HG03575 (cell line): Measurements from ENCODE around the gene COX6A1.

Experiments used
- ATAC-seq: cut with Tn5 transposase; IDR thresholded peaks from one replicate; pipeline ENCODE4 v1.9.1; 2021; ENCODE audit not compliant: unreplicated experiment, insufficient number of reproducible peaks, low FRiP score; ENCODE audit errors: extremely low read depth

COX6A1 gene

DNA sequence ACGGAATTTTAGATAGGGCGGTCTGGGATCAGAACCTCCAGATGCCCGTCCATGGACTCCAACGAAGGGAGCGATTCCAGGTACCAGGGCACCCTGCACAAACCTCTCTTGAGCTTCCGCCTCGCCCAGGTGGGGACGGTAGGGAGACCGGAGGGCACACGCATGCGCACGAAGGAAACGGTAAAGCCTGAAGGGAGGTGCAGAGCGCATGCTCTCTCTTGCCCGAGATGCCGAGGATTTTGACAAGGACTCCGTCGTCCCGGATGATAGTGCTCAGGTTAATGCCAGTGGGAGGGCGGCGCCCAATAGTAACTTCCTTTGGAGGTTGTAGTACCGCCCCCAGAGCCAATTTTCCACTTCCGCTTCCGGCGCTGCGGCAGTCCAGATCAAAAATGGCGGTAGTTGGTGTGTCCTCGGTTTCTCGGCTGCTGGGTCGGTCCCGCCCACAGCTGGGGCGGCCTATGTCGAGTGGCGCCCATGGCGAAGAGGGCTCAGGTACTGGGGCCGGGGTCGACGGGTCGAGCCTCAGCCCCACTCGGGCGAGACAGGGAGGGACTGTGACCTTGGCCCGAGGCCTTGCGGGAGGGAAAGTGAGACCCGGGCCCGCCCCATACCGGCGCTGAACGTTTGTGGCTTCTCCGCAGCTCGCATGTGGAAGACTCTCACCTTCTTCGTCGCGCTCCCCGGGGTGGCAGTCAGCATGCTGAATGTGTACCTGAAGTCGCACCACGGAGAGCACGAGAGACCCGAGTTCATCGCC, at the start of gene COX6A1:
TSS of gene COX6A1 (plus strand) at position 379 of the 760 bp plus-strand sequence. CDS start at position 393, 14 bp downstream.
- peak; percentile 86 for ATAC-seq

- ATAC-seq = no peak
Observed at GRCh38 chr12:120388691-120389481, 49.0 kb upstream of the COX6A1 start.

DNA sequence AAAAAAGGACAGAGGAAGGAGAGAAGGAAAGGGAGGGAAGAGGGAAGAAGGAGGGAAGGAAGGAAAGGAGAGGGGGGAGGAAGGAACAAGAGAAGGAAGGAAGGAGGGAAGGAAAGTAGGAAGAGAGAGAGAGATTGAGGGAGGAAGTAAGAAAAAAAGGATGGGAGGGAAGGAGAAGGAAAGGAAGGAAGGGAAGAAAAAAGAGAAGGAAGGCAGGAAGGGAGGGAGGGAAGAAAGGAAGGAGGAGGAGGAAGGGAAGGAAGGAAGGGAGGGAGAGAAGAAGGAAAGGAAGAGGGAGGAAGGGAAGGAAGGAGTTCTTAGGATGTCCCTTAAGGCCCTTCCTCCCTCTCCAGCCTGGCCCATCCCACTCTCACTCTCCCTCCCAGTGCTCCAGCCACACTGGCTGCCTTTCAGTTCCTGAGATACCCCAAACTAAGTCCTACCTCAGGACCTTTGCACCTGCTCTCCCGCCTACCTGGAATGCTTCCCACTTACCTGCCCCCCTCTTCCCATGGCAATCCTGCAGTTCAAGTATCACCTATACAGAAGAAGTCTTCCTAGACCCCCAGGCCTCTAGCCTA, 47.3 kb upstream of the COX6A1 start:
- ATAC-seq = no peak

- ATAC-seq = no peak
Observed at GRCh38 chr12:120394483-120395367, 43.2 kb upstream of the COX6A1 start.

DNA sequence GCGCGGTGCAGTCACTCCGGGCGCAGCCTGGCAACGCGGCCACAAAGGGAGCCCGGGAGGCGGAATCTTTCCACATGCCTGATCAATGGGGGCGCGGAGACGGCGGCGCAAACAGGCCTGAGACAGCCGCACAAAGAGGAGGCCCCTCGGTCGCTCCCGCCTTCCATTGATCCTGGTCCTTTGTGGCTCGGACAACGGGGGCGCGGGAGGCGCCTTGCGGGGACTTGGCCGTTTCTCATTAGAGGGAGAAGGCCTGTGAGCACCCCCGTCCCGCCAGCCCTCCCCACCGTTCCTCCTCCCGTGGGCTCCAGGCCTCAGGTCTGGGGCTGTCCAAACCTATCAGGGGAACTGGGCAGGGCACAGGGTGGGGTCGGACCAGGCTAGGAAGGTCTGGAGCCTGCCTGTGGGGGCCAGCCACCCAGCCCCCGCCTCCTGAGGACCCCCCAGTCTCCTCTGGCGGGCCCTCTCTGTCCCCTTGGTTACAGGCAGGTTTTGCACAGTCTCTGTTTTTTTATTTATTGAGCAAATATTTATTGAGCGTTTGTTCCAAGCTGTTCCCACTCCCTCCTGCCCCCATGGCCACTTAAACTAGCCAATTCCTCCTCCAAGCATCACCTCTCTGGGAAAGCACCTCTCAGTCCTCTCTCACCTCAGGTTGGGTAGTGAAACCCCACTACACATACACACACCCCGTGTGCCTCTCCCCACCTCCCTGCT, 39.9 kb upstream of the COX6A1 start:
- ATAC-seq = no peak

- ATAC-seq = no peak
Observed at GRCh38 chr12:120399531-120399930, 38.4 kb upstream of the COX6A1 start.

- no peak for ATAC-seq
Observed at GRCh38 chr12:120402217-120402616, 35.7 kb upstream of the COX6A1 start.

DNA sequence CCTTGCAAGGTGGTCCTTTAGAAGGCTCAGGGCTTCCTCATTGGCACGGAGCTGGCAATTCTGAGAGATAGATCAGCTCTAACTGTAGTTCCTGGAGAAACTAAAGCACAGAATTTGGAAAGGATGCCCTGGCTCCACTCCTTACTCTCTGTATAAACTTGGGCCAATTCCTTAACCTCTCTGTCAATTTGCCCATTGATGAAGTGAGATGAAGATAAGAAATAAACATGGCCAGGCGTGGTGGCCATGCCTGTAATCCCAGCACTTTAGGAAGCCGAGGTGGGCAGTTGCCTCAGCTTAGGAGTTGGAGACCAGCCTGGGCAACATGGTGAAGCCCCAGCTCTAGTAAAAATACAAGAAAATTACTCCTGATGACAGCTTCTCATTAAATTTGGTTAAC, 34.0 kb upstream of the COX6A1 start:
- no peak for ATAC-seq

- no peak for ATAC-seq
Observed at GRCh38 chr12:120404271-120404670, 33.6 kb upstream of the COX6A1 start.

DNA sequence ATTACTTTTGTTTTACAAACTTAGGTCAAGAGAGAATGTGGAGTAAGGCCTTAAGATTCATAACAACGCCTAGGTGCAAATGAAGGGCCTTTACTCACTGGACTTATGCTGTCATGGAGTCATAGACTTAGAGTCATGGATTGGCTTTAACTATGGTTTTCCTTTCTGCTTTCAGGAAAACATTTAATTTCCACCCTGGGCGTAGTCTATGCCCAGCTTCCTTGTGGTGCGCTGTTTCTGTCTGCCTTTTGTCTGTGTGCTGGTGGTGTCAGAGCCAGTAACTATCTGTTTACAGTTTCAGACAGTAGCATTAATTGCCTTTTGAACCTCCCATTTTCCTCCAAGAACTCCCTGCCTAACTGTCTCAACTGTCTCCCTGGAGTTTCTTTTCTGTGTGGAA, 31.8 kb upstream of the COX6A1 start:
- ATAC-seq = no peak

GRCh38 chr12:120406553-120406952, 31.4 kb upstream of the COX6A1 start:
- no peak for ATAC-seq

- ATAC-seq = no peak
Observed at GRCh38 chr12:120408771-120409170, 29.1 kb upstream of the COX6A1 start.

DNA sequence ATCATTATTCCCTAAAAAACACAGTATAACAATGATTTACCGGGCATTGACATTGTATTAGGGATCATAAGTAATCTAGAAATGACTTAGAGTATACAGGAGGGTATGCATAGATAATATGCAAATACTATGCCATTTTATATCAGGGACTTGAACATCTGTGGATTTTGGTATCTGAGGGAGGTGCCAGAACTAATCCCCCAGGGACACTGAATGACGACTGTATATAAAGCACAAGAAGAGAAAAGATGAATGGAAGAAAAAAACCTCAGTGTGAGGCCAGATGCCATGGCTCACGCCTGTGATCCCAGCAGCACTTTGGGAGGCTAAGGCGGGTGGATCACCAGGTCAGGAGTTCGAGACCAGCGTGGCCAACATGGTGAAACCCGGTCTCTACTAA, 25.5 kb upstream of the COX6A1 start:
- ATAC-seq = no peak

DNA sequence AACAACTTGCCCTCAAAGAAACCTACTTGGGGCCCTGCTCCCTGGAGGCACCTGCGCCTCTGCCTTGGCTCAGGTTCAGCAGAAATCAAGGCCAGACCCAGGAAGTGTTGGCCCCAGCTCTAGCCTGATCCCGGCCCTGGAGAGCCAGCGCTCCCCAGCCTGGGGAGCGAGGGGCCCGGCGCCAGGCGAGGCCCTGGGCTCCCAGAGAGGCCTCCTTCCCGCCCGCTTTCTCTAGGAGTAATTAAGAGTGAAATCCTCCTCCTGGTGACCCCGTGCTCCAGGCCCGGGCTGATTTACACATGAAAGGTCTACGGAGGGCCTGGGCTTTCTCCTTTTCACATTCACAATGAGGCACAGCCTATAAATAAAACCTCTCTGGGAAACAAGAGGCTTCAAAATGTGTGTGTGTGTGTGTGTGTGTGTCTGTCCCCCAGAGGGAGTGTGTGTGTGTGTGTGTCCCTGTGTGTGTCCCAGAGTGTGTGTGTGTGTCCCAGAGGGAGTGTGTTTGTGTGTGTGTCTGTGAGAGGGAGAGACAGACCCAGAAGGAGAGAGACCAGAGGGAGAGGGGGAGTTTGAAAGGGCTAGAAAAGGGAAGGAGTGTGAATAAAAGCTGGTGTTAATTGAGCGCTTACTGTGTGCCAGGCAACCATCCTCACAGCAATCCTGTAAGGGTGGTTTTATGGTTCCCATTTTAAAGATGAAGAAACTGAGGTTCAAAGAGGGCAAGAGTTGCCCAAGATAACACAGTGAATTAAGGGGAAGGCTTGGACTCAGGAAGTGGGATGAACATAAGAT, 23.8 kb upstream of the COX6A1 start:
- ATAC-seq = no peak

GRCh38 chr12:120416490-120417216, 21.3 kb upstream of the COX6A1 start:
- no peak for ATAC-seq

- no peak for ATAC-seq
Observed at GRCh38 chr12:120417917-120418580, 19.9 kb upstream of the COX6A1 start.

DNA sequence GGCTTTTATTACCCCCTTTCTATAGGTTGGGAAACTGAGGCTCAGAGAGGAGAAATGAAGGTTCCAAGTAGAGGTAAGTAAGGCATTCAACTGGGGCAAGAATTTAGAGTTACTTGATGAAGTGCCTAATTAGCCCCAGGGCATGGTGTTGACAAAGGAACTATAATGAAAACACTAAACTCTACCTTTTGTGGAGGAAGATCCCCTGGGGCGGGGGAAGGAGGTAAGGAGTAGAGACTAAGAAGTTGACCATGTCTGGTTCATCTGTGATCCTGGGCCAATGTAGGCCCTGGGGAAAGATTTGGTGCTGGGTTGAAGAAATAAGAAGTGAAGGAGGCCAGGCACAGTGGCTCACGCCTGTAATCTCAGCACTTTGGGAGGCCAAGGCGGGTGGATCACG, 16.2 kb upstream of the COX6A1 start:
- no peak for ATAC-seq
